HEK293T (cell line): ENCODE data around the gene STK26.

Source experiments
- ELF4 ChIP-seq: fragments of 450-650 bp; IDR thresholded peaks from 2 replicates; pipeline ENCODE4 v1.6.1; 2017; ENCODE audit warnings: antibody characterized with exemption
- FOXK2 ChIP-seq: fragments of 450-650 bp; IDR thresholded peaks from 2 replicates; pipeline ENCODE4 v1.6.1; 2016; ENCODE audit warnings: mild to moderate bottlenecking
- SP1 ChIP-seq: fragments of 450-650 bp; IDR thresholded peaks from 2 replicates; pipeline ENCODE4 v1.6.1; 2017
- TARDBP ChIP-seq: fragments of 450-650 bp; IDR thresholded peaks from 2 replicates; pipeline ENCODE4 v1.6.1; 2016
- ZNF384 ChIP-seq: fragments of 450-650 bp; IDR thresholded peaks from 2 replicates; pipeline ENCODE4 v1.6.1; 2016

- no peak for TF ChIP-seq SP1
- no peak for TF ChIP-seq TARDBP
- no peak for TF ChIP-seq ZNF384
- no peak for TF ChIP-seq FOXK2
- no peak for TF ChIP-seq ELF4
These were observed 69.5 kb downstream of the STK26 start for GRCh38 chrX:132092439-132093065.
